Type B pancreatic cell (in vitro differentiated cells): Measurements from ENCODE around the gene TTLL5. TPM values are rescaled to one million over a fixed set of nuclear protein-coding genes. Genes with fewer than 3 reads are reported as not detected.
A peak's percentile ranks its signal among the peaks of the same experiment; 100 is the strongest.

Source experiments
- DNase-seq: peaks from one replicate; pipeline ENCODE4 v3.0.0; 2021; ENCODE audit warnings: mixed read lengths; ENCODE audit not compliant: unreplicated experiment; ENCODE audit errors: extremely low spot score
- H3K27ac Mint-ChIP-seq: 2 replicates; pipeline ENCODE4 v1.8.0; 2021; ENCODE audit warnings: mild to moderate bottlenecking, mixed read lengths
- H3K27me3 Mint-ChIP-seq: 2 replicates; pipeline ENCODE4 v1.8.0; 2021; ENCODE audit warnings: mixed read lengths
- H3K36me3 Mint-ChIP-seq: 2 replicates; pipeline ENCODE4 v1.8.0; 2021; ENCODE audit warnings: mixed read lengths
- H3K4me1 Mint-ChIP-seq: one replicate; pipeline ENCODE4 v1.8.0; 2021; ENCODE audit warnings: mixed read lengths; ENCODE audit not compliant: unreplicated experiment
- H3K4me3 Mint-ChIP-seq: 2 replicates; pipeline ENCODE4 v1.8.0; 2021; ENCODE audit warnings: mild to moderate bottlenecking, mixed read lengths
- H3K9me3 Mint-ChIP-seq: 2 replicates; pipeline ENCODE4 v1.8.0; 2021; ENCODE audit warnings: mixed read lengths
- CTCF ChIP-seq: fragments of 200-600 bp; sonication (generic); conservative IDR thresholded peaks from 2 replicates; pipeline ENCODE4 v1.5.0; 2021; ENCODE audit warnings: antibody characterized with exemption, mild to moderate bottlenecking
- total RNA-seq: library from RNA; stranded (reverse); gene quantifications from 2 replicates; pipeline ENCODE4 v1.2.1, GENCODE V29; 2021; ENCODE audit warnings: low replicate concordance

TTLL5 gene
- total RNA-seq, 1 donor from 2014 or later, result 44.7 TPM

- H3K9me3 Mint-ChIP-seq, result no peaks in the 10 kb centered on the region
- peaks cover 16% of the 10 kb centered on the region for H3K4me1 Mint-ChIP-seq
- no peaks in the 10 kb centered on the region for H3K27me3 Mint-ChIP-seq
- H3K36me3 Mint-ChIP-seq, result peaks cover 19% of the 10 kb centered on the region
- H3K4me3 Mint-ChIP-seq, result no peak overlapping the region
- no peak for DNase-seq
- TF ChIP-seq CTCF, result peak; percentile 46
- no peak overlapping the region for H3K27ac Mint-ChIP-seq
These were observed 265.5 kb downstream of the TTLL5 start for GRCh38 chr14:75926431-75927115.

DNA sequence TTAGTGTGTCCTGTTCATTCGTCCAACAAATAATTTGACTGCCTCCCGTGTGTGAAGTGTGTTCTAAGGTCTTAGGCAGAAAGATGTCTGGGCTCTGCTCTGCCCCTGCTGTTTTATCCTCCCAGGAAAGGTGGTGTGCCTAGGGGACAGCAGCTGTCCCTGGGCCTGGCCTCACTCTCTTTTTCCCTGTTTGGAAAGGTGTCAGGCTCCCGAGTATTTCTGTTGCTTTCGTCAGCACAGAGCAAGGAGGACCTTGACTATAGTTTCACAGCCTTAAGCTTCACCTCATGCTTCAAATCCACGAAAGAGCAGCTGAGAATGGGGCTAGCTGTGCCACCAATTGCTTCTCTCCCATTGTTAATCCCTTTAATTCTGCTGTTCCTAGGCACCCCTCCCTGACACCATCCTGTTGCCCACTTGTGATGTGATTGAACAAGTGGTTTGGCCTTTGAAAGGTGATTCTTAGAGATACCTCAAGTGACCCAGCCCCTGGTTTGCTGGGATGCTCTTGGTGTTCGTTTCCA, 266.6 kb downstream of the TTLL5 start:
- no peak overlapping the region for H3K27ac Mint-ChIP-seq
- TF ChIP-seq CTCF, result no peak
- no peak overlapping the region for H3K4me3 Mint-ChIP-seq

DNA sequence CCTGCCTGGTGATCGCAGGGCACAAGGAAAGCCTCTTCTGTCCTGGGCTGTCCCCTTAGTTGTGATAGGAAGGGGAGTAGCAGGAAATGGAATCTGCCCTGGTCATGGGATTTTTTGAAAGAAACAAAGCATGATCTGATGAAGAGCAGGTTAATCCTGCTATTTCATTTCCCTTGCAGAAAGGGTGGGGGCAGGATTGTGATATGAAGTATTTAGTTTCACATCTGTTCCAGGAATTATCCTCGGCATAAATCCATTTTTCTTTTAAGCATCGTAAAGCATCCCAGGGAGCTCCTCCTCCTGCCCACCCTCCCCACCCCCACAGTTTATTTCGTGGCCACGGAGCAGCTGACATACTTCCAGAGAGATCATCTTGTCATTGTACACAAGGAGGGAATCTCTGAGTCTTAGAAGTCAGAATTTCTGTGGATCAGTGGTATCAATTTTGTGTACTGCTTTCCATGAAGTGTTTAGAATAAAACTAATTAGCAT, 267.7 kb downstream of the TTLL5 start:
- TF ChIP-seq CTCF, result no peak

More for the DNA sequence above, 266.6 kb downstream of the TTLL5 start:
- no peaks in the 10 kb centered on the region for H3K9me3 Mint-ChIP-seq
- H3K27me3 Mint-ChIP-seq, result no peaks in the 10 kb centered on the region
- DNase-seq, result no peak
- H3K4me1 Mint-ChIP-seq, result peaks cover 16% of the 10 kb centered on the region
- H3K36me3 Mint-ChIP-seq, result peaks cover 19% of the 10 kb centered on the region

DNA sequence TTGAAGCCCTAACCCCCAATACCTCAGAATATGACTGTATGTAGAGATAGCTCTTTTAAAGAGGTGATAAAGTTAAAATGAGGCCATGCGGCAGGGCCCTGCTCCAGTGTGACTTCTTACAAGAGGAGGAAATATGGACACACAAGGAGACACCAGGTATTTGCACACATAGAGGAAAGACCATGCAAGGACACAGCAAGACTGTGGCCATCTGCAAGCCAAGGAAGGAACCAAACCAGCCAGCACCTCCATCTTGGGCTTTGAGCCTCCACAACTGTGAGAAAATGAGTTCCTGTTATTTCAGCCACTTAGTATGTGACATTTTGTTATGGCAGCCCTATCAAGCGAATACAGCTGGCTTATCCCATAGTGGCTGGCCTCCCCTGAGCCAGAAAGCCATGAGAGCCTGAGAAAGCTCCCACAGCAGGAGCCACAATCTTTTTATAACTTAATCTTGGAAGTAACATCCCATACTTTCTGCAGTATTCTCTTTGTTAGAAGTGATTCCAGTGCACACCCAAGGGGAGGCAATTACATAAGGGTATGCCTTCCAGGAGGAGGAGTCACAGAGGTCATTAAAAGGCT, 272.8 kb downstream of the TTLL5 start:
- no peaks in the 10 kb centered on the region for H3K9me3 Mint-ChIP-seq
- no peak for TF ChIP-seq CTCF
- peaks cover 10% of the 10 kb centered on the region for H3K36me3 Mint-ChIP-seq
- H3K4me1 Mint-ChIP-seq, result peaks cover 9% of the 10 kb centered on the region
- H3K27ac Mint-ChIP-seq, result no peak overlapping the region
- H3K27me3 Mint-ChIP-seq, result no peaks in the 10 kb centered on the region
- DNase-seq, result no peak
- no peak overlapping the region for H3K4me3 Mint-ChIP-seq

More for the DNA sequence above, 267.7 kb downstream of the TTLL5 start:
- Mint-ChIP-seq H3K4me1 (peaks cover 16% of the 10 kb centered on the region), H3K9me3 (no peaks in the 10 kb centered on the region), H3K27me3 (no peaks in the 10 kb centered on the region), H3K27ac (peak overlapping the region; percentile 66), H3K4me3 (peak overlapping the region; percentile 0), H3K36me3 (peaks cover 12% of the 10 kb centered on the region)
- no peak for DNase-seq

DNA sequence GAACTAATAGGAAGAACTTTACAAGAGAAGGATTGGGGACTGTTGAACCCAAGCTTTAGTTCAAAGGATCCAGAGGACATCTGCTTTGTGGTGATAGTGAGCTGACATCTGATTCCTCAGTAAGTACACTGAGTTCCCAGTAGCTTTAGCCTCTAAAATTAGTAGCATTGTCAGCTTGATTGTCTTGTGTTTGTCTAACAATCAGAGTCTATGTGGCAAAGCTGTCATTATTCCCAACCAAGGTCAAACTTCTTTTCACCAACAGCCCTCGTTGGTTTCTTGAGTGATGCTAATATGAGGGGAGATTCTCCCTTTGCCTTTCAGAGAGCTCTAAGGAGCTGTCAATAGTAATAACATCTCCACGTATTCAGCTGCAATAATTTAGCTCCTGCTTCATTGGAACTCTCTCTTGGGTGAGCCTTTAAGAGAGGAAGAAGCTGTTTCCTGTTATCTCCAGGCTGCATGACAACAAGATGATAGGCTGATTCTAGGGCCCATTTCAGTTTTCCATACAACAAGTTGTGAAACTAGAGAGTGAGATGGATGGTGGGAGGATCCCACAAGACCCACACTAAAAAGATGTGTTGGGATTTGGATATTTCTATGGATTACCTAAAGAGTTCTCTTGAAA, 274.1 kb downstream of the TTLL5 start:
- DNase-seq, result no peak
- Mint-ChIP-seq H3K4me3 (no peak overlapping the region), H3K36me3 (peaks cover 10% of the 10 kb centered on the region), H3K27me3 (no peaks in the 10 kb centered on the region), H3K9me3 (no peaks in the 10 kb centered on the region), H3K27ac (no peak overlapping the region), H3K4me1 (peaks cover 6% of the 10 kb centered on the region)
- TF ChIP-seq CTCF, result no peak
